Activated CD4-positive, alpha-beta T cell treated with anti-CD3 and anti-CD28 coated beads for 1 hour (primary cell): ENCODE data around the gene WFDC10B.
"Not testable (repeated sequence)": the region's sequence is repeated elsewhere in the genome, so short reads cannot be mapped to it uniquely, and the experiment has no call there.

ENCODE experiments used
- DNase-seq: peaks from one replicate; pipeline ENCODE4 v3.0.0-alpha.2; 2020

WFDC10B gene

DNA sequence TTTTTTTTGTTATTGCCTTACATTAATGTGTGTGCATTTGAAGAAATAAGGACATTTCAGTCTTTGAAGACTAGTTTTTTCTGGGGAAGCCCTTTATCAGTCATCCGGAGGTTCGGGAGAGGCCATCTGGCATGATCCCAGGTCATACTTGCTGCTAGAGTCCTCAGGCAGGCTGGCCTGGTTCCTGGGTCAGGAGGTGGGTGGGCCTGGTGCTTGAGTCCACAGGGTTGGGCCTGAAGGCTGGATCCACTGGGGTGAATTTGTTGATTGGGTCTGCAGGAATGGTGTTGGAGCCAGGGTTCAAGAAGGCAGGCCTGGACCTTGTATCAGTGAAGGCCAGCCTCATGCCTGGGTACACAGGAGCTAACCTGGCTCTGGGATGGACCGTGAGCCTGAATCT is 57.9 kb downstream of the WFDC10B start:
- DNase-seq: no peak

DNA sequence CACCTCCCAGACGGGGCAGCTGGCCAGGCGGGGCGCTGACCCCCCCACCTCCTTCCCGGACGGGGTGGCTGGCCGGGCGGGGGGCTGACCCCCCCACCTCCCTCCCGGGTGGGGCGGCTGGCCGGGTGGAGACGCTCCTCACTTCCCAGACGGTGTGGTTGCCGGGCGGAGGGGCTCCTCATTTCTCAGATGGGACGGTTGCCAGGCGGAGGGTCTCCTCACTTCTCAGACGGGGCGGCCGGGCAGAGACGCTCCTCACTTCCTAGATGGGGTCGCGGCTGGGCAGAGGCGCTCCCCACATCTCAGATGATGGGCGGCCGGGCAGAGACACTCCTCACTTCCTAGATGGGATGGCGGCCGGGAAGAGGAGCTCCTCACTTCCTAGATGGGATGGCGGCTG is 59.0 kb downstream of the WFDC10B start:
- DNase-seq: not testable (repeated sequence)

DNA sequence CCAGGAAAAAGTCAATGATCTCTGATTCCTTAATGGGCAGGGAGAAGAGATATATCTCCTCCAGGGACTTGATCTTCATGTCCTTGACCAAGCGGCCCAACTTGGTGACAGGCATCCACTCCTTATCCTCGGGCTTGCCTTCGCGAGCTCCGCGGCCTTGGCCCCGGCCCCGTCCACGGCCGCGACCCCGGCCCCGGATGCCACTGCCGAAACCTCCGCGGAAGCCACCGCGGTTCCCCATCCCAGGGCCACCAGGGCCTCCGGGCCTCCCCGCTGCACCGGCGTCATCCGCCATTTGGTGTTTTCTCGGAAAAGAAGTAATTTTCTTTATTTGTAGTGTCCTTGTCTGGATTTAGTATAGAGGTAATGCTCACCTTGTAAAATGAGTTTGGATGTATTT is 63.7 kb downstream of the WFDC10B start:
- DNase-seq: not testable (repeated sequence)

DNA sequence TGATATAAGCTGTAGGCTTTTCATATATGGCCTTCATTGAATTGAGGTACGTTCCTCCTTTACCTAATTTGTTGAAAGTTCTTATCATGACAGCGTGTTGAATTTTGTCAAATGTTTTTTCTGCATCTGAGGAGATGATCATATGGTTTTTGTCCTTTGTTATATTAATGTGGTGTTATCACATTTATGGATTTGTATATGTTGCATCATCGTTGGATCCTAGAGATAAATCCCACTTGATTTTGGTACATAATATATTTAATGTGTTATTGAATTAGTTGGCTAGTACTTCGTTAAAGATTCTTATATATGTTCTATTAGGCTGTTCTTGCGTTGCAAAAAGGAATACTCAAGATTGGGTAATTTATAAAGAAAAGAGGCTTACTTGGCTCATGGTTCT is 65.1 kb downstream of the WFDC10B start:
- DNase-seq: no peak

DNA sequence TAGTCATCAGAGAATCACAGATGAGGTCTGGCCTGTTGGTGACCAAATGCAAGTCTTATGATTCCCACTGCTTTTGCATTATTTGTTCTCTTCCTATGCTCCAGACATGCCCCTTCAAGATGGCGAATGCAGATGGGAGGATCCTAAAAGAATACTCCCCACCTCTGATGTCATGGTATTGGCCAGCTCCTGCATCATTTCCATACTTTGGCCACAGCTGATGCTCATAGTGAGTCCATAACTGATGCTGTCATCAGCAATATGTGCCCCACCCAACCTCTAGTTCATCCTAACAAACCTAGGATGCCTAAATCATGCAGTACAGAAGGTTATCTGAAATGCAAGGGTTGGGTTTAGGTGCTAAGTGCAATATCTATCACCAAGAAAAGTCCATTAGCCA is 68.3 kb downstream of the WFDC10B start:
- DNase-seq: no peak
